Ectodermal cell (in vitro differentiated cells): Measurements from ENCODE around the gene MYH3.

ENCODE experiments used
- H3K27ac ChIP-seq: 2 replicates; pipeline ENCODE4 v1.7.0; 2013; ENCODE audit warnings: mild to moderate bottlenecking, low read depth, low read length; ENCODE audit not compliant: insufficient read depth, poor library complexity, severe bottlenecking
- H3K27me3 ChIP-seq: 2 replicates; pipeline ENCODE4 v1.7.0; 2013; ENCODE audit warnings: mild to moderate bottlenecking, low read length; ENCODE audit not compliant: insufficient read depth, control insufficient read depth, poor library complexity, severe bottlenecking
- H3K36me3 ChIP-seq: one replicate; pipeline ENCODE4 v1.7.0; 2013; ENCODE audit warnings: low read length; ENCODE audit not compliant: control insufficient read depth, insufficient read depth
- H3K4me1 ChIP-seq: one replicate; pipeline ENCODE4 v1.7.0; 2013; ENCODE audit warnings: low read length; ENCODE audit not compliant: control insufficient read depth, insufficient read depth
- H3K4me3 ChIP-seq: 2 replicates; pipeline ENCODE4 v1.7.0; 2013; ENCODE audit warnings: low read depth, low read length, control low read depth; ENCODE audit not compliant: insufficient read depth
- H3K9me3 ChIP-seq: 2 replicates; pipeline ENCODE4 v1.7.0; 2013; ENCODE audit warnings: mild to moderate bottlenecking, low read length, moderate library complexity; ENCODE audit not compliant: control insufficient read depth
- WGBS, 2 experiments: methylation state at CpG; one replicate each; pipeline ENCODE4 v1.1.7; 2013; ENCODE audit warnings: missing lambda C conversion rate in 2 of 2; 5-methylcytosine and 5-hydroxymethylcytosine counted together

Gene MYH3

DNA sequence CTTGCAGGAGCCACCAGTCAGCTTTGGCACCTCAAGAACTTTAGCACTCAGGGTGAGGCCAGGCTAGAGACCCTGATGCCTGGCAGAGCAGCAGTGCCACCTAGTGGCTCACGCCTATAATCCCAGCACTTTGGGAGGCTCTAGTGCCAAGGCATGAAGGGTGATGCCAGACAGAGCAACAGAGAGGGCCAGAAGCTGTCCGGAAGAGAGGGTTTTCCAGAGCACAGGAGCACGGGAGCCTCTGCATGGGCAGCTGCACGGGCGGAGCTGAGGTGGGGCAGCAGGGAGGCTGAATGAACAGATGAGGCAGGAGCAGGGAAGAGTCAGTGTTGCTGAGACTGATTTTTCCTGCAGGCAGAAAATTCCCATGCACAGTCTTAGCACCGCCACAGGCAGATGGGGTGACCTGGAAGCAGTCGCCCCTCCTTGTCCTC, 38.9 kb downstream of the MYH3 start:
- Histone ChIP-seq H3K4me3 (no peak overlapping the region), H3K4me1 (no peaks in the 10 kb centered on the region)
- 35 to 37% methylated on average over 7 of the region's 7 CpGs for WGBS, 2 experiments

DNA sequence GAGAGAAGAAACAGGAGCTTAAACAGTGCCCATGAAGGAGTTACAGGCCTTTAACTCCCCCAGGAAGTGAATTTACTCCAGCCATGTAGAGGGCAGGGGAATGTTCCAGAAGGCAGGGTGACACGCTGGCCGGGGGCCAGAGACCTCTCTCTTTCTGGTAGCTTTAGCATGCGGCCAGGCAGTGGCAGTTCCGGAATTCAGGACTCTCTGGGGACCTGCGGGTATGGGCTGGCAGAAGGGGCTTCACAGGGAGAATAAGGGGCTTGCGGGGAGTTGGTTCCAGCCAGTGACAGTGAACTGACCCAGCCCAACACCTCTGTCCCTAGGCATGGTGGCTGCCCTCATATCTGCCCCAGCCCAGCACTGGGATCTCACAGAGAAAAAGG, 40.0 kb downstream of the MYH3 start:
- H3K27me3 ChIP-seq, result no peaks in the 10 kb centered on the region
- no peak overlapping the region for H3K4me3 ChIP-seq
- 94 to 95% methylated on average over 6 of the region's 6 CpGs for WGBS, 2 experiments
- H3K27ac ChIP-seq, result no peak overlapping the region
- H3K36me3 ChIP-seq, result no peaks in the 10 kb centered on the region
- H3K9me3 ChIP-seq, result no peaks in the 10 kb centered on the region
- H3K4me1 ChIP-seq, result no peaks in the 10 kb centered on the region

More for the DNA sequence above, 38.9 kb downstream of the MYH3 start:
- Histone ChIP-seq H3K27ac (no peak overlapping the region), H3K27me3 (no peaks in the 10 kb centered on the region), H3K36me3 (no peaks in the 10 kb centered on the region), H3K9me3 (no peaks in the 10 kb centered on the region)

DNA sequence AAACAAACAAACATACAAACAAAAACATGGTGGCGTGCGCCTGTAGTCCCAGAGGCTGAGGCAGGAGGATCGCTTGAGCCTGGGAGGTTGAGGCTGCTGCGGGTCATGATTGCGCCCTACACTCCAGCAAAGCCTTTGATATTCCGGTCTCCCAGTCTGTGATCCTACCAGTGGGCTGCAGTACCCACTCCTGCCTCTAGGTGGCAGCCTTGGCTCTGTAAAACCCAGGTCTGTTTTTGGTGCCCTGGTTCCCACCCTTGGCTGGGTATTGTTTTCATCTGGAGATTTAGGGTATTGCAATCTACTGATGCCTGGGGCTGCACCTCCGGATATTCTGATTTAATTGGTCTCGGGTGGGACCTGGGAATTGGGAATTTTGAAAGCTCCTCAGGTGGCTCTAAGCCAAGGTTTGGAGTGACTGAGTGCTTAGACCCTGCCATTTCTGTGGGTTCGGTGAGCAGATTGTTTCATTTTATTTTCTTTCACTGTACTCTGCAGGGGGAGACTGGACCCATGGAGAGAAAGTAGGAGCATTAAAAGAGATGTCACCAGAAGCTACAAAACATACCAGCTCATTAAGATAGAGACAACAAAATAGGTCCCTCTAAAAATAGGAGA, 40.5 kb downstream of the MYH3 start:
- Histone ChIP-seq H3K36me3 (no peaks in the 10 kb centered on the region), H3K27ac (no peak overlapping the region), H3K9me3 (no peaks in the 10 kb centered on the region), H3K27me3 (no peaks in the 10 kb centered on the region), H3K4me3 (no peak overlapping the region), H3K4me1 (no peaks in the 10 kb centered on the region)
- WGBS, 2 experiments, result 60 to 64% methylated on average over 9 of the region's 9 CpGs

DNA sequence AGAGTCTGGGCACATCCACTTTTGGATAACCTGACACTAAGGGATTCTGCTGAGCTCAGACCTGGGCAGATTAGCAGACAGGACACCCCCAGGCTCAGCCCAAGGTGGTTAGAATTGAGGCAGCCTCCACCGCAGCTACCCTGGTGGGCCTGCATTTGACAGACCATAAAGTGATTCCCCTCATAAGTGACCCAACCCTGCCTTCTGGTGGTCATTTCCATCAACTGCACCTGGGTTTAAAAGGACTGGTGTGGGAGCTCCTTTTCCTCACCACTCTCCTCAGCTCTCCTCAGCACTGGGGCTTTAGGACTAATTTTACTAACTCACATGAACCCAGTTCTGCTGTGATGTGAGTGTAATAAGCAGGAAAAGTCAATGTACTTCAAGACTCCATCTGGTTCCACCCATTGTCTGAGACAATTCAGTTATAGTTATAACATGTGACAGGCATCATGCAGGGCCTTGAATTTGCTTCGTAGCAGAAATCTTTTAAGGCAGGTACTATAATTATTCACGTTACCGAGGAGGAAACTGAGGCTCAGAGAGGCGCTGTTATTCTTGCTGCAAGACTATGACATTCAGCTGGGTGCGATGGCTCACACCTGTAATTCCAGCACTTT, 42.5 kb downstream of the MYH3 start:
- 80 to 81% methylated on average over 6 of the region's 6 CpGs for WGBS, 2 experiments
- no peaks in the 10 kb centered on the region for H3K4me1 ChIP-seq
- no peaks in the 10 kb centered on the region for H3K27me3 ChIP-seq
- H3K36me3 ChIP-seq, result no peaks in the 10 kb centered on the region
- H3K9me3 ChIP-seq, result no peaks in the 10 kb centered on the region
- H3K27ac ChIP-seq, result no peak overlapping the region
- no peak overlapping the region for H3K4me3 ChIP-seq

DNA sequence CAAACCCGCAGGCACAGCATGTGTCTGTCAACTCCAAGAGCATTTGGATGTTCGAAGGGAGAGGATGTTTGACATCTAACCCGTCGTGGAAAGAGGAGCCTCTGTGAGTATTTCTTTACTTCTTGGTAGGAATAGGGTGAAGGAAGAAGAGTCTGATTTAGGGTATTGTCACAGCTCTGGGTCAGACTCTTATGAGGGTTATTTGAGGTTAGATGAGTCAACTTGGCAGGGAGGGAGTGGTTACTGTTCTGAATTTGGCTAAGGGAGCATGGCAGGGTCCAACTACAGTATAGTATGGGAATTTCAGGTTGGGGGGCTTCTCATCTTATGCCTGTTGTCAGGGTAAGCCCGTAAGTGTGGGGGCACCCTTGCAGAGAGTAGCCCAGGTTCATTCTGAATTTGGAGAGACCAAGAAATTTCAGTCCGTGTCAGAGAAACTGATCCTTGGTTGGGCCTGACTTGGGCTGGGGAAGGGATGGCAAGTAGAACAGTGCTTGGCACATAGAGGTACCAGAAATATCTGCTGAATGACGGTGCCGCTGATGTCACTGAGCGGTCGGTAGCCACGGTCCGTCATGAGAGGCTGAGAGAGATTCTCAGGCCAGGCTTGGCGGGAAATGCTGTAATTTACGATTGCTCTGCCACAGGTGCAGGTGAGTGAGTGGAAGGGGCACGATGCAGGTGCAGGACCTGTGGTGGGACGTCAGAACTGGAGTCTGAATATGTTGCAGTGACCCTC, 43.2 kb downstream of the MYH3 start:
- Histone ChIP-seq H3K36me3 (no peaks in the 10 kb centered on the region), H3K4me3 (no peak overlapping the region), H3K27me3 (no peaks in the 10 kb centered on the region), H3K27ac (no peak overlapping the region), H3K4me1 (no peaks in the 10 kb centered on the region), H3K9me3 (no peaks in the 10 kb centered on the region)
- WGBS, 2 experiments, result 90 to 91% methylated on average over 16 of the region's 16 CpGs

DNA sequence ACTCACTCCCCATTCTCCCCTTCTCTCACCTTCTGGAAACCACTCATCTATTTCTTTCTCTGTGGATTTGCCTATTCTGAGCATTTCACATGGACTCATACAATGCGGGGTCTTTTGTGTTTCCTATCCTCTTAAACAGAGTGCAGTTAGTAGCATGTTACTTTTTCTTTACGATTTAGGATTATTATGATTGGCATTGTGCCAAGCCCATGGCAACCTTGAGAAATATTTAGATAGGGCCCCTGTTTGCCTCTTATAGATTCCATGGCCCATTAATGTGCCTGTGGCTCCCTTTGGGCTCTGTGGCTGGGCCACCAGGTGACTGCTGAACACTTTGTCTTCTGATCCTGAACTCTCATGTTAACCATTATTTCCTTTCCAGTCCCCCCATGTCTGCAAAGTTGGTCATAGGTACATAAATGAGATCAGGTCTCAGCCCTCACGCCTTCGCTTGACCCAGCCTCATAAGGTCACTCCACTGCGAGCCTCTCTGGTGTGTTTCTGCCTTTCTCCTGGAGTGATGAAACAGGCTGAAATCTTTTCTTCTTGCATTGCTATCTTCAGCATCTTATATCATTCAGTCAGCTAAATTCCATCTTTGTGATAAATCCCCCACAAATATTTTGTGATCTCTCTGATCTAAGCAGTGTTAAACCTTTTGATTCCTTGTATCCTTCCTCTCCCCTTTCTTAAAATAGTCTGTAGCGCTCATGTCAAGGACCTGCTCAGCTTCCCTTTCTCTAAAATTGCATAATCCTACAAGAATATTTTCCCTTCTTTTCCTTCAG, 44.0 kb downstream of the MYH3 start:
- no peaks in the 10 kb centered on the region for H3K4me1 ChIP-seq
- H3K27me3 ChIP-seq, result no peaks in the 10 kb centered on the region
- H3K36me3 ChIP-seq, result no peaks in the 10 kb centered on the region
- no peak overlapping the region for H3K27ac ChIP-seq
- 88% methylated on average over 6 of the region's 6 CpGs for WGBS, 2 experiments
- H3K4me3 ChIP-seq, result no peak overlapping the region
- H3K9me3 ChIP-seq, result no peaks in the 10 kb centered on the region

DNA sequence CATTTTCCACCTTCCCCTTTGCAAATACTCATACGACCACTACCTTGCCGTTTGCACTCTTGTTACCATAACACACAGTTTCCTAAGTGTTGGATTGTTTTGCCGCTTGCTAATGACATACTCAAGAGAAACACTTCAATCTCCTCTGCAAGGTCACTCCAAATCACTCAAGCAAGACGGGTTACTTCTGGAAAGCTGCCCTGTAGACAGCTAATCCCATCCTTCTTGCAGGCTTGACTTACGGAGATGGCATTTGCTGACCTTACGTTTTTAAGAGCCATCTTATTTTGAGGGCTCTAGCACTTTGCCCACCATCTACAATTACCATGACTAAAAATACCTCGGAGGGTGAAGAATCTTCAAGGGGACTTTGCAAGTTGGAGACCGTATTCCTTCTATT, 46.2 kb downstream of the MYH3 start:
- 92 to 94% methylated on average over 8 of the region's 8 CpGs for WGBS, 2 experiments
- Histone ChIP-seq H3K27me3 (no peaks in the 10 kb centered on the region), H3K27ac (no peak overlapping the region), H3K36me3 (no peaks in the 10 kb centered on the region), H3K4me3 (no peak overlapping the region), H3K9me3 (no peaks in the 10 kb centered on the region), H3K4me1 (no peaks in the 10 kb centered on the region)

DNA sequence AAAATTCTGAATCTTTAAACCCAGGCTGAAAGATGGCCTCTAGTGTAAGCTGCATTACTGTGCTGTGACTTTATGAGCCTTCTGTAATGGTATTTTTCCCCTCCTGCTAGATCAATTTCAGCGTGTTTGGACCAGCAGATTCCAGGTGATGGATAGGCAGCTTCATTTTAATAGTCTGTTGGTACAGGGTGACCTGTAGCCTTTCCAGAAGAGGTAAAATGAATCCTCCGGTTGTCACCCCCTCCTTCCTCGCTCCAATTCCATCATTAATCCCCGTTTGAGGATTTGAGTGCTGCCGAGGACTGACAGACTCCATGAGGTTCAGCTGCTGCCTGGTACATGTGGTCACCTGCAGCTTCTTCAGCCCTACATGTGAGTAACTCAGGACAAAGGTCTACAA, 48.9 kb downstream of the MYH3 start:
- Histone ChIP-seq H3K9me3 (no peaks in the 10 kb centered on the region), H3K27me3 (no peaks in the 10 kb centered on the region), H3K4me3 (no peak overlapping the region), H3K27ac (no peak overlapping the region), H3K36me3 (no peaks in the 10 kb centered on the region), H3K4me1 (no peaks in the 10 kb centered on the region)
- 93 to 96% methylated on average over 5 of the region's 5 CpGs for WGBS, 2 experiments

DNA sequence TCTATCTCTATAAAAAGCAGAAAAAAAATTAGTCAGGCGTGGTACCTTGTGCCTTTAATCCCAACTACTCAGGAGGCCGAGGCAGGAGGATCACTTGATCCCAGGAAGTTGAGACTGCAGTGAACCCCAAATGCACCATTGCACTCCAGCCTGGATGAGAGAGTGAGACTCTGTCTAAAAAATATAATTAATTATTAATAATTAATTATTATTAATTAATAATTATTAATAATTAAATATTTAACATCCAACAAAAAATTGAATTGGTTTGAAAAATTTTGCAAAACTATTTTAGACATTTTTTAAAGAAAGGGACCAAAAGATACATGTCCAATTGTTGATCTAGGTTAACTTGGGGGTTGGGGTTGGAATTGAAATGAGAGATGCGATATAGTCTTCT, 51.0 kb downstream of the MYH3 start:
- Histone ChIP-seq H3K36me3 (no peaks in the 10 kb centered on the region), H3K9me3 (no peaks in the 10 kb centered on the region), H3K27me3 (no peaks in the 10 kb centered on the region), H3K4me1 (no peaks in the 10 kb centered on the region), H3K27ac (no peak overlapping the region), H3K4me3 (no peak overlapping the region)
- WGBS, 2 experiments, result 98% methylated on average over 3 of the region's 3 CpGs

DNA sequence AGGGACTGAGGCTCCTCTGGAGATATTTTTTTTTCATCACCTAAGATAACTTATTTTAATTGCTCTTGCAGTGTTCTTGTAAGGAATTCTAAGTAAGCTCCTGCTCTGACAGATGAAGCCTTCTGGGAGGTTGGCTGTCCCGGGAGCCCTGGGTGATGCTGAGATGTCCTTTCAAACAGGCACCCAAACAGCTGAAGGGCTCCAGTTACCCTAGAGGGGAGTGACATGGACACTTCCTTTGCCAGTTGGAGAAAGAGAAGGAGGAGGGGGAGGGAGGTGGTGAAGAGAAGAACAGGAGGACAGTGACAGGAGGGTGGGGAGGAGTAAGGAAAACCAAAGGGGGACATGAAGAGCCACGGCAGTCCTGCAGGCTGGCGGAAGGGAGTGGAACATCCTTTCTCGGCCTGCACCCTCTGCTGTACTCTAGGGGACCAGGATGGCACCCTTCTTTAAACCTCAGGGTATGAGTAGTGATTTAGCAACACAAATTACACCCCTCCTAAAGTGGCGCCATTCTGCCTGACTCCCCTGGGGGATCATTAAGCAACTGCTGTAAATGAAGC, 51.8 kb downstream of the MYH3 start:
- 83 to 89% methylated on average over 5 of the region's 5 CpGs for WGBS, 2 experiments
- Histone ChIP-seq H3K27me3 (no peaks in the 10 kb centered on the region), H3K9me3 (no peaks in the 10 kb centered on the region), H3K36me3 (no peaks in the 10 kb centered on the region), H3K4me3 (no peak overlapping the region), H3K27ac (no peak overlapping the region), H3K4me1 (no peaks in the 10 kb centered on the region)
